Caco-2 (cell line): Measurements from ENCODE around the gene CELA3A. TPM values are rescaled to one million over a fixed set of nuclear protein-coding genes. Genes with fewer than 3 reads are reported as not detected.

ENCODE experiments used
- BruUV-seq: library from RNA; stranded (reverse); fragments of 400-500 nt; replicated peaks from 2 replicates; lab custom pipeline; 2021; lab: Mats Ljungman, UMichigan
- CTCF ChIA-PET: fragments of 300-600 bp; sonication (Branson Sonifier 250); formaldehyde crosslinking; loops from one replicate; lab custom pipeline; 2022; ENCODE audit warnings: antibody characterized with exemption; lab: Charles Lee
- POLR2A ChIA-PET: fragments of 300-600 bp; sonication (Branson Sonifier 250); formaldehyde crosslinking; loops from one replicate; lab custom pipeline; 2022; ENCODE audit warnings: antibody characterized with exemption; lab: Charles Lee
- DNase-seq, 2 experiments: peaks; one replicate each; pipeline versions ENCODE4 v3.0.0 to v3.0.0-alpha.2; 2020 to 2022
- H3K27me3 ChIP-seq: replicated peaks from 2 replicates; pipeline ENCODE4 v1.6.0; 2011; ENCODE audit warnings: low read length; ENCODE audit not compliant: control insufficient read depth, insufficient read depth
- H3K36me3 ChIP-seq: 2 replicates; pipeline ENCODE4 v1.5.1; 2011; ENCODE audit warnings: low read length; ENCODE audit not compliant: control insufficient read depth, insufficient read depth
- H3K4me1 ChIP-seq: fragments of 250-450 bp; sonication (Bioruptor Pico); 2 replicates; pipeline ENCODE4 v1.5.1; 2020; ENCODE audit warnings: mild to moderate bottlenecking
- H3K4me3 ChIP-seq: 2 replicates; pipeline ENCODE4 v1.5.1; 2011; ENCODE audit warnings: low read depth, mild to moderate bottlenecking, control low read depth, low read length
- H3K9me3 ChIP-seq: fragments of 250-450 bp; sonication (Bioruptor Pico); 2 replicates; pipeline ENCODE4 v1.5.1; 2020; ENCODE audit warnings: mild to moderate bottlenecking, moderate library complexity
- H3K27ac Mint-ChIP-seq: one replicate; pipeline ENCODE4 v1.8.0; 2022; ENCODE audit warnings: mixed read lengths; ENCODE audit not compliant: unreplicated experiment
- H3K27me3 Mint-ChIP-seq: one replicate; pipeline ENCODE4 v1.8.0; 2022; ENCODE audit warnings: mixed read lengths; ENCODE audit not compliant: insufficient read depth, unreplicated experiment
- H3K36me3 Mint-ChIP-seq: one replicate; pipeline ENCODE4 v1.8.0; 2022; ENCODE audit warnings: mild to moderate bottlenecking, mixed read lengths; ENCODE audit not compliant: insufficient read depth, unreplicated experiment
- H3K4me1 Mint-ChIP-seq: one replicate; pipeline ENCODE4 v1.8.0; 2022; ENCODE audit warnings: low read depth, mixed read lengths; ENCODE audit not compliant: unreplicated experiment
- H3K4me3 Mint-ChIP-seq: one replicate; pipeline ENCODE4 v1.8.0; 2022; ENCODE audit warnings: mild to moderate bottlenecking, moderate library complexity, mixed read lengths; ENCODE audit not compliant: unreplicated experiment
- H3K9me3 Mint-ChIP-seq: one replicate; pipeline ENCODE4 v1.8.0; 2022; ENCODE audit warnings: mixed read lengths; ENCODE audit not compliant: unreplicated experiment
- CTCF ChIP-seq, 2 experiments: fragments of 200-600 bp in 1 of 2; IDR thresholded peaks; 1 replicate in 1 of 2; 2 replicates in 1 of 2; pipeline versions ENCODE4 v1.5.1 to v1.8.0; 2011 to 2022; ENCODE audit warnings: antibody characterized with exemption in 1 of 2, control low read depth in 1 of 2, inconsistent platforms in 1 of 2, low read depth in 1 of 2, low read length in 1 of 2, mild to moderate bottlenecking in 1 of 2, moderate library complexity in 1 of 2; ENCODE audit not compliant: insufficient read depth in 1 of 2, severe bottlenecking in 1 of 2, unreplicated experiment in 1 of 2
- intact Hi-C: fragments of 100-400 bp; cut with micrococcal nuclease; formaldehyde crosslinking; loops from one replicate; pipeline ENCODE4 v1.10.0; 2022; ENCODE audit not compliant: unreplicated experiment
- total RNA-seq: library from RNA; stranded (reverse); gene quantifications from 2 replicates; pipeline ENCODE4 v1.2.3, GENCODE V29; 2022

Gene CELA3A
- total RNA-seq, 1 experiment from 2014 or later, result not detected

- peaks cover 14% of the 10 kb centered on the region for H3K4me1 Mint-ChIP-seq
- peaks cover 11% of the 10 kb centered on the region; the same call in 1 of the 2 replicates for H3K4me1 ChIP-seq
- ChIA-PET POLR2A (interaction anchor here (0.5 to 1.2 kb wide), 5 partner anchors 16 to 129 kb away, joined by 3 to 19 read pairs (median 4); no protein-coding TSS in a partner anchor), CTCF (interaction anchor here (1.0 to 1.6 kb wide), 3 partner anchors 22 to 363 kb away, joined by 3 to 10 read pairs (median 4); no protein-coding TSS in a partner anchor)
- intact Hi-C loops, result no loop called here
- TF ChIP-seq CTCF (IDR thresholded peaks at IDR 0.05; ENCODE audit: insufficient read depth in 1 of 2, low read depth in 1 of 2, low read length in 1 of 2, severe bottlenecking in 1 of 2, unreplicated experiment in 1 of 2), result no peak
- H3K36me3 ChIP-seq, result no peaks in the 10 kb centered on the region
- H3K27me3 Mint-ChIP-seq, result no peaks in the 10 kb centered on the region
- H3K4me3 Mint-ChIP-seq, result peak overlapping the region; percentile 98
- H3K27me3 ChIP-seq, result no peaks in the 10 kb centered on the region
- DNase-seq, result peak; percentile 75 to 80
- no TSS peak for BruUV-seq
- peak overlapping the region; percentile 69 for H3K4me3 ChIP-seq
- H3K27ac Mint-ChIP-seq, result peak overlapping the region; percentile 99
- no peaks in the 10 kb centered on the region for H3K9me3 Mint-ChIP-seq
- H3K9me3 ChIP-seq, result no peaks in the 10 kb centered on the region
- H3K36me3 Mint-ChIP-seq, result peaks cover 58% of the 10 kb centered on the region
These were observed 51.8 kb downstream of the CELA3A start for GRCh38 chr1:22053017-22053860.

- Histone ChIP-seq H3K4me3 (peak overlapping the region; percentile 69), H3K4me1 (peaks cover 5% of the 10 kb centered on the region; the same call in 1 of the 2 replicates), H3K36me3 (no peaks in the 10 kb centered on the region), H3K27me3 (no peaks in the 10 kb centered on the region), H3K9me3 (no peaks in the 10 kb centered on the region)
- CTCF ChIA-PET, result no interaction called here
- no peak for TF ChIP-seq CTCF (IDR thresholded peaks at IDR 0.05; ENCODE audit: insufficient read depth in 1 of 2, low read depth in 1 of 2, low read length in 1 of 2, severe bottlenecking in 1 of 2, unreplicated experiment in 1 of 2)
- Mint-ChIP-seq H3K36me3 (peaks cover 62% of the 10 kb centered on the region), H3K27ac (peak overlapping the region; percentile 99), H3K27me3 (no peaks in the 10 kb centered on the region), H3K9me3 (no peaks in the 10 kb centered on the region), H3K4me3 (peak overlapping the region; percentile 98), H3K4me1 (peaks cover 7% of the 10 kb centered on the region)
- DNase-seq, result no peak
- POLR2A ChIA-PET, result interaction anchor here (0.5 kb wide), 1 partner anchor 128 kb away, joined by 4 read pairs; no protein-coding TSS in a partner anchor
- intact Hi-C loops, result no loop called here
- BruUV-seq, result TSS peak; percentile 39
These were observed 52.7 kb downstream of the CELA3A start for GRCh38 chr1:22053861-22054770.

GRCh38 chr1:22055463-22055862 lies 54.0 kb downstream of the CELA3A start:
- Histone ChIP-seq H3K9me3 (no peaks in the 10 kb centered on the region), H3K27me3 (no peaks in the 10 kb centered on the region), H3K4me1 (peaks cover 5% of the 10 kb centered on the region; the same call in 1 of the 2 replicates), H3K4me3 (no peak overlapping the region), H3K36me3 (no peaks in the 10 kb centered on the region)
- Mint-ChIP-seq H3K36me3 (peaks cover 71% of the 10 kb centered on the region), H3K4me3 (peak overlapping the region; percentile 22), H3K9me3 (no peaks in the 10 kb centered on the region), H3K27ac (no peak overlapping the region), H3K4me1 (peaks cover 13% of the 10 kb centered on the region), H3K27me3 (no peaks in the 10 kb centered on the region)
- POLR2A ChIA-PET, result no interaction called here
- CTCF ChIA-PET, result interaction anchor here (0.6 kb wide), 1 partner anchor 377 kb away, joined by 4 read pairs; no protein-coding TSS in a partner anchor
- intact Hi-C loops, result no loop called here
- no TSS peak for BruUV-seq
- no peak for TF ChIP-seq CTCF (IDR thresholded peaks at IDR 0.05; ENCODE audit: insufficient read depth in 1 of 2, low read depth in 1 of 2, low read length in 1 of 2, severe bottlenecking in 1 of 2, unreplicated experiment in 1 of 2)
- no peak for DNase-seq
